ENCODE results near the gene ARHGDIA.

GRCh38 chr17:81858967-81859905 is 11.9 kb downstream of the ARHGDIA start:
- TF ChIP-seq CTCF (IDR thresholded peaks at IDR 0.05) = no peak
- TF ChIP-seq POLR2A (IDR thresholded peaks at IDR 0.05) = no peak
